H1 (cell line): Measurements from ENCODE around the gene SENP2. TPM values are rescaled to one million over a fixed set of nuclear protein-coding genes. Genes with fewer than 3 reads are reported as not detected.

ENCODE experiments used
- JUND ChIP-seq: IDR thresholded peaks from 2 replicates; pipeline ENCODE4 v1.6.1; 2011; ENCODE audit warnings: mild to moderate bottlenecking, improper control_type of control experiment, low read length
- KDM4A ChIP-seq: IDR thresholded peaks from one replicate; pipeline ENCODE4 v1.7.1; 2012; ENCODE audit warnings: low read depth, mild to moderate bottlenecking, moderate library complexity, low read length, inconsistent platforms; ENCODE audit not compliant: severe bottlenecking
- POLR2AphosphoS5 ChIP-seq: IDR thresholded peaks from 2 replicates; pipeline ENCODE4 v1.6.1; 2011; ENCODE audit warnings: low read depth, low read length
- RAD21 ChIP-seq, 2 experiments: IDR thresholded peaks in 1 of 2; conservative IDR thresholded peaks in 1 of 2; 2 replicates each; pipeline ENCODE4 v1.6.1; 2011; ENCODE audit warnings: low read depth in 2 of 2, low read length in 2 of 2, improper control_type of control experiment in 1 of 2, inconsistent platforms in 1 of 2, mild to moderate bottlenecking in 1 of 2, moderate library complexity in 1 of 2
- polyA plus RNA-seq, 7 experiments: library from polyadenylated mRNA; depleted of rRNA in 3 of 7; stranded (reverse) in 5 of 7; unstranded in 2 of 7; fragments of >200 nt in 5 of 7; fragments of 200-250 nt in 2 of 7; gene quantifications; 1 replicate in 5 of 7; 2 replicates in 1 of 7; 4 replicates in 1 of 7; pipeline versions ENCODE4 v1.2.1 to v1.2.3, GENCODE V29; 2011 to 2013; ENCODE audit warnings: missing spikeins in 2 of 7, mixed read lengths in 2 of 7
- total RNA-seq: library from RNA; stranded (reverse); fragmentation: NEBNext Ultra II Directional; extraction: Animal tissue kit (Norgen Biotek cat#: 25700); gene quantifications from 2 replicates; pipeline ENCODE4 v1.2.1, GENCODE V29; 2021

Gene SENP2
- total and polyA plus RNA-seq, 2 of the 8 experiments (the other 6 are each of a cell fraction or from before 2014, with no cell fraction given): 25.2 to 69.3 TPM

DNA sequence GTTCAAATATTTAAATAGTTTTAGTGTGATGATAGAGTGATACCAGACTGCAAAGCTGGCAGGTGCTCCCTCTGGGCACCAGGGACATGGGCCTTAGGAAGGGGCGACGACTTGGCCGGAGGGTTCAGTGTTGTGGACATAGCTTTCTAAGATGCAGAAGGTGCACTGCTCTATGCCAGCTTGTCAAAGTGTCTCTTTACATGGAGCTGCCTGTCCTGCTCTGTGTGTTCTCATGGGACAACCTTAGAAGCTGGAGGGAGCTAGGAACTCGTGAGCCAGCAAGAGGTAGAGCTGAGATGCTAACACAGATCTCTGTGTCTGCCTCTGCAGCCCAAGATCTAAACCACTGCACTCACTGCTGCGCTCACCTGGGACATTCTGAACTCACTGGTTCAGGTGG, 77.8 kb downstream of the SENP2 start (continued):
- TF ChIP-seq RAD21 (IDR thresholded peaks at IDR 0.05 in 1 of 2, conservative IDR thresholded peaks at IDR 0.05 in 1 of 2; ENCODE audit: low read depth in 2 of 2, low read length in 2 of 2): no peak
- no peak for TF ChIP-seq KDM4A
- no peak for TF ChIP-seq JUND
- no peak for TF ChIP-seq POLR2AphosphoS5
- TF ChIP-seq, all 59 proteins: peak for 0
